Liver (tissue), 9 donors: ENCODE measurements around the gene WIPF2. TPM values are rescaled to one million over a fixed set of nuclear protein-coding genes. Genes with fewer than 3 reads are reported as not detected.
A peak's percentile ranks its signal among the peaks of the same experiment; 100 is the strongest.

Source experiments
- DNase-seq: peaks from one replicate; pipeline ENCODE4 v3.0.0-alpha.2; 2017; ENCODE audit warnings: low spot score
- H3K27ac ChIP-seq, 2 donors: one replicate each; pipeline ENCODE4 v1.7.0; 2013; ENCODE audit warnings: inconsistent platforms in 2 of 2, low read length in 2 of 2, control low read depth in 1 of 2, low read depth in 1 of 2, mild to moderate bottlenecking in 1 of 2
- H3K27me3 ChIP-seq, 4 donors: one replicate each; pipeline versions ENCODE4 v1.6.1 to v1.7.0; 2013; ENCODE audit warnings: low read length in 3 of 4, inconsistent platforms in 1 of 4, mild to moderate bottlenecking in 1 of 4, moderate library complexity in 1 of 4; ENCODE audit not compliant: control insufficient read depth in 4 of 4, insufficient read depth in 4 of 4
- H3K36me3 ChIP-seq, 4 donors: one replicate each; pipeline versions ENCODE4 v1.6.1 to v1.7.0; 2013; ENCODE audit warnings: low read length in 3 of 4, mild to moderate bottlenecking in 3 of 4, low read depth in 1 of 4, moderate library complexity in 1 of 4; ENCODE audit not compliant: control insufficient read depth in 4 of 4, insufficient read depth in 3 of 4
- H3K4me1 ChIP-seq, 4 donors: one replicate each; pipeline versions ENCODE4 v1.6.1 to v1.7.0; 2013; ENCODE audit warnings: low read length in 3 of 4, mild to moderate bottlenecking in 3 of 4, moderate library complexity in 1 of 4; ENCODE audit not compliant: control insufficient read depth in 4 of 4, insufficient read depth in 4 of 4
- H3K4me3 ChIP-seq, 3 donors: one replicate each; pipeline versions ENCODE4 v1.6.1 to v1.7.0; 2013; ENCODE audit warnings: low read length in 3 of 3, control low read depth in 1 of 3, low read depth in 1 of 3, mild to moderate bottlenecking in 1 of 3
- H3K9ac ChIP-seq, 2 donors: one replicate each; pipeline ENCODE4 v1.7.0; 2013; ENCODE audit warnings: low read length in 2 of 2, mild to moderate bottlenecking in 2 of 2, moderate library complexity in 2 of 2, control low read depth in 1 of 2, low read depth in 1 of 2
- H3K9me3 ChIP-seq, 4 donors: one replicate each; pipeline versions ENCODE4 v1.6.1 to v1.7.0; 2013; ENCODE audit warnings: low read length in 3 of 4; ENCODE audit not compliant: control insufficient read depth in 4 of 4
- ATF3 ChIP-seq: IDR thresholded peaks from 2 replicates; pipeline ENCODE4 v1.6.1; 2016; ENCODE audit warnings: antibody characterized with exemption
- CTCF ChIP-seq: fragments of 150-350 bp; IDR thresholded peaks from 2 replicates; pipeline ENCODE4 v1.5.1; 2017; ENCODE audit warnings: improper control_type of control experiment, low read depth, low read length; ENCODE audit not compliant: missing input control
- EGR1 ChIP-seq, 2 donors: IDR thresholded peaks; 2 replicates each; pipeline ENCODE4 v1.6.1; 2016 to 2018; ENCODE audit warnings: antibody characterized with exemption in 2 of 2, low read depth in 2 of 2
- FOXA1 ChIP-seq: IDR thresholded peaks from 2 replicates; pipeline ENCODE4 v1.6.1; 2016; ENCODE audit warnings: antibody characterized with exemption
- FOXA2 ChIP-seq: IDR thresholded peaks from 2 replicates; pipeline ENCODE4 v1.6.1; 2016; ENCODE audit warnings: antibody characterized with exemption
- GABPA ChIP-seq, 2 donors: IDR thresholded peaks in 1 of 2; conservative IDR thresholded peaks in 1 of 2; 2 replicates each; pipeline ENCODE4 v1.6.1; 2016; ENCODE audit warnings: antibody characterized with exemption in 2 of 2, mild to moderate bottlenecking in 1 of 2, moderate library complexity in 1 of 2
- HNF4A ChIP-seq, 2 donors: conservative IDR thresholded peaks; 2 replicates each; pipeline ENCODE4 v1.6.1; 2016; ENCODE audit warnings: antibody characterized with exemption in 2 of 2, mild to moderate bottlenecking in 2 of 2
- HNF4G ChIP-seq: IDR thresholded peaks from 2 replicates; pipeline ENCODE4 v1.6.1; 2016; ENCODE audit warnings: antibody characterized with exemption
- JUND ChIP-seq, 2 donors: IDR thresholded peaks; 2 replicates each; pipeline ENCODE4 v1.6.1; 2016; ENCODE audit warnings: antibody characterized with exemption in 2 of 2
- NR2F2 ChIP-seq: IDR thresholded peaks from 2 replicates; pipeline ENCODE4 v1.6.1; 2016; ENCODE audit warnings: antibody characterized with exemption
- RAD21 ChIP-seq, 2 donors: IDR thresholded peaks; 2 replicates each; pipeline ENCODE4 v1.6.1; 2016; ENCODE audit warnings: antibody characterized with exemption in 2 of 2, mild to moderate bottlenecking in 2 of 2
- REST ChIP-seq: IDR thresholded peaks from 2 replicates; pipeline ENCODE4 v1.6.1; 2016; ENCODE audit warnings: antibody characterized with exemption, mild to moderate bottlenecking
- RXRA ChIP-seq, 2 donors: IDR thresholded peaks; 2 replicates each; pipeline ENCODE4 v1.6.1; 2017 to 2018; ENCODE audit warnings: antibody characterized with exemption in 2 of 2, mild to moderate bottlenecking in 1 of 2
- SP1 ChIP-seq: IDR thresholded peaks from 2 replicates; pipeline ENCODE4 v1.6.1; 2018; ENCODE audit warnings: antibody characterized with exemption, mild to moderate bottlenecking
- TAF1 ChIP-seq: conservative IDR thresholded peaks from 2 replicates; pipeline ENCODE4 v1.6.1; 2016; ENCODE audit warnings: antibody characterized with exemption, mild to moderate bottlenecking
- YY1 ChIP-seq: IDR thresholded peaks from 2 replicates; pipeline ENCODE4 v1.6.1; 2016; ENCODE audit warnings: antibody characterized with exemption, mild to moderate bottlenecking
- ZBTB33 ChIP-seq: IDR thresholded peaks from 2 replicates; pipeline ENCODE4 v1.6.1; 2016; ENCODE audit warnings: antibody characterized with exemption
- WGBS: extraction: QIAGEN DNeasy Blood & Tissue Kit; methylation state at CpG from one replicate; pipeline ENCODE4 v1.1.7; 2013; 5-methylcytosine and 5-hydroxymethylcytosine counted together
- polyA plus RNA-seq, 2 donors: library from polyadenylated mRNA; stranded (reverse) in 1 of 2; unstranded in 1 of 2; fragments of 200-250 nt in 1 of 2; fragments of >200 nt in 1 of 2; fragmentation: Nextera tagmentation in 1 of 2; extraction: Ambion mirVana in 1 of 2; gene quantifications; one replicate each; pipeline versions ENCODE4 v1.2.1 to v1.2.3, GENCODE V29; 2013 to 2015
- total RNA-seq, 2 donors: library from RNA; depleted of rRNA; stranded (reverse); fragments of >200 nt; gene quantifications; one replicate each; pipeline ENCODE4 v1.2.3, GENCODE V29; 2014
- TF ChIP-seq, protein P1 (sequence below): IDR thresholded peaks from 2 replicates; pipeline ENCODE4 v1.6.1; 2016; ENCODE audit warnings: antibody characterized with exemption
- donor health status: healthy.
- donor health status: healthy.
- donor health status: healthy.
- donor health status: healthy.
- donor health status: healthy.

WIPF2 gene
- total and polyA plus RNA-seq, 4 donors = 4.4 to 5.6 (median 5.2) TPM

- Histone ChIP-seq H3K27me3 (no peaks in the 10 kb centered on the region), H3K9ac (peak overlapping the region in 1 of 2 donors; percentile 36), H3K27ac (peak overlapping the region; percentile 64 to 81), H3K4me3 (no peak overlapping the region), H3K36me3 (no peaks in the 10 kb centered on the region), H3K4me1 (peaks cover 34 to 98% (median 87%) of the 10 kb centered on the region in 4 donors), H3K9me3 (no peaks in the 10 kb centered on the region)
- DNase-seq = no peak
- TF ChIP-seq YY1 (no peak), HNF4A (conservative IDR thresholded peaks at IDR 0.05) (no peak), SP1 (no peak)
- 58% methylated on average over 10 of the region's 10 CpGs for WGBS
Measured at GRCh38 chr17:40323391-40324381, 104.6 kb downstream of the WIPF2 start.

DNA sequence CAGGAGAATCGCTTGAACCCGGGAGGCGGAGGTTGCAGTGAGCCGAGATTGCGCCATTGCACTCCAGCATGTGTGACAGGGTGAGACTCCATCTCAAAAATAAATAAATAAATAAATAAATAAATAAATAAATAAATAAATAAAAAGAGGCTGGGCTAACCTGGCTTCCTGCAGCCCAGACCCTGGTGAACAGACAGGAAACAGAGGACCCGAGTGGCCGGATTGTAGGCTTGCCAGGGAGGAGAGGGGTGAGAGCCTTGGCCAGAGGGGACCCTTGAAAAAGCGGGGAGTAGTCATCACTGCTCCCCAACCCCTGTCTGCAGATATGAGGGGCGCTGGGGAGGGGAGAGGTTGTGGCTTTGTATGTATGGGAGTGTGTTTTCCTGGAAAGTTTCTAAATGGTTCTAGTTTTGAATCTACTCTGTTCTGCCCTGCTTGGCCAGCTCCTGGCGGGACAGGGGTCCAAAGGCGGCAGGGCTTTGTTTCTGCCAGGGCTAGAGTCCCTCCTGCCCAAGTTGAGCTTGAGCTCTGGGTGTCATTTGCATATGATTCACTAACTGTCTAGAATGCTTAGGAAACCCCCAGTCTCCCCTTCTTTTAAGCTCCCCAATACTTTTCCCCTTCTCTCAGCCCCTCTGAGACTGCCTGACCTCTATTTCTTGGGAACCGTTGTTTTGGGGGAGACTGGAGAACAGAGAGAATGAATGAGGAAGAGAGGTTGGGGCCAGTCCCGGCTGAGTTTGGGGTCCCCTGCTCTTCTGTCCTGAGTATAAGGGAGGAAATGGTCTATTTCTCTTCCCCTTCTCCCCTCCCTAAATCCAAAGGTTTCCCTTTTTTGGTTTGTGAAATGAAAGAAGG lies 106.3 kb downstream of the WIPF2 start:
- WGBS = 63% methylated on average over 13 of the region's 13 CpGs
- no peak overlapping the region for H3K9ac ChIP-seq
- H3K4me3 ChIP-seq = no peak overlapping the region

More for the DNA sequence above, 106.3 kb downstream of the WIPF2 start:
- Histone ChIP-seq H3K27ac (peak overlapping the region; percentile 75 to 84), H3K9me3 (no peaks in the 10 kb centered on the region), H3K27me3 (no peaks in the 10 kb centered on the region), H3K36me3 (no peaks in the 10 kb centered on the region), H3K4me1 (peaks cover 34 to 98% (median 88%) of the 10 kb centered on the region in 4 donors)
- TF ChIP-seq ATF3 = no peak
- TF ChIP-seq JUND (IDR thresholded peaks at IDR 0.05) = no peak
- TF ChIP-seq REST = no peak
- TF ChIP-seq CTCF = no peak
- TF ChIP-seq HNF4G = no peak
- TF ChIP-seq ZBTB33 = no peak
- no peak for TF ChIP-seq RAD21 (IDR thresholded peaks at IDR 0.05)
- TF ChIP-seq YY1 = no peak
- TF ChIP-seq TAF1 = no peak
- no peak for TF ChIP-seq SP1
- TF ChIP-seq HNF4A (conservative IDR thresholded peaks at IDR 0.05) = no peak
- TF ChIP-seq GABPA (IDR thresholded peaks at IDR 0.05 in 1 of 2, conservative IDR thresholded peaks at IDR 0.05 in 1 of 2) = no peak
- no peak for TF ChIP-seq RXRA (IDR thresholded peaks at IDR 0.05)
- no peak for TF ChIP-seq FOXA2
- TF ChIP-seq NR2F2 = no peak
- TF ChIP-seq, protein P1, sequence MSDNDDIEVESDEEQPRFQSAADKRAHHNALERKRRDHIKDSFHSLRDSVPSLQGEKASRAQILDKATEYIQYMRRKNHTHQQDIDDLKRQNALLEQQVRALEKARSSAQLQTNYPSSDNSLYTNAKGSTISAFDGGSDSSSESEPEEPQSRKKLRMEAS = no peak
- no peak for TF ChIP-seq EGR1 (IDR thresholded peaks at IDR 0.05; ENCODE audit: low read depth in 2 of 2)
- TF ChIP-seq FOXA1 = no peak
- DNase-seq = no peak
